Gastroesophageal sphincter (tissue), 3 donors: ENCODE results near the gene DENR.

Experiments
- EP300 ChIP-seq: sonication (generic); formaldehyde crosslinking; IDR thresholded peaks from one replicate; pipeline ENCODE4 v1.6.1; 2017; ENCODE audit warnings: antibody characterized with exemption, mild to moderate bottlenecking
- POLR2A ChIP-seq, 2 donors: fragments of 450-650 bp; IDR thresholded peaks; one replicate each; pipeline ENCODE4 v1.6.1; 2017; ENCODE audit warnings: antibody characterized with exemption in 2 of 2, mild to moderate bottlenecking in 2 of 2, moderate library complexity in 1 of 2
- TF ChIP-seq, protein P1 (sequence below), 4 experiments: fragments of 200-600 bp in 2 of 4; fragments of 450-650 bp in 2 of 4; sonication (generic) in 1 of 4; IDR thresholded peaks; one replicate each; pipeline ENCODE4 v1.5.1; 2017 to 2019; ENCODE audit warnings: antibody characterized with exemption in 4 of 4, mild to moderate bottlenecking in 2 of 4, moderate library complexity in 2 of 4

DNA sequence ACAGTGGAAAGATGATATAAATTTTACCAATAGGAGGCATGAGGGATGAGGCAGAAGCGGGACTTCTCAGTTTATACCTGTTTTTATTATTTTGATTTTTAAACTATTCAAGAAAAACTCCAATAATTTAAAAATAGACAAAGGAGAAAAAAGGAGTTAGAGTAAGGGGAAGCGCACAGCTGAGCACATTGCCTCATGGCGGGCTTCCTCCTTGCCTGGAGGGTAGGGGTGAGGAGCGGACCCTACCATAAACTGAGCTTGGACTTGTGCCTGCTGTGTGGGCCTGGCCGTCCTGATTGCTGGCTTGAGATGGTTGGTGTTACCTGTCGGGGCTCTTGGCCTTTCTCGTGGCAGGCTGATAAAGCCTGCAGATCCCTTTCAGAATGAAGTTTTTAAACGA lies 67.5 kb downstream of the DENR start:
- TF ChIP-seq POLR2A (IDR thresholded peaks at IDR 0.05) (no peak), EP300 (no peak)
- TF ChIP-seq, protein P1, sequence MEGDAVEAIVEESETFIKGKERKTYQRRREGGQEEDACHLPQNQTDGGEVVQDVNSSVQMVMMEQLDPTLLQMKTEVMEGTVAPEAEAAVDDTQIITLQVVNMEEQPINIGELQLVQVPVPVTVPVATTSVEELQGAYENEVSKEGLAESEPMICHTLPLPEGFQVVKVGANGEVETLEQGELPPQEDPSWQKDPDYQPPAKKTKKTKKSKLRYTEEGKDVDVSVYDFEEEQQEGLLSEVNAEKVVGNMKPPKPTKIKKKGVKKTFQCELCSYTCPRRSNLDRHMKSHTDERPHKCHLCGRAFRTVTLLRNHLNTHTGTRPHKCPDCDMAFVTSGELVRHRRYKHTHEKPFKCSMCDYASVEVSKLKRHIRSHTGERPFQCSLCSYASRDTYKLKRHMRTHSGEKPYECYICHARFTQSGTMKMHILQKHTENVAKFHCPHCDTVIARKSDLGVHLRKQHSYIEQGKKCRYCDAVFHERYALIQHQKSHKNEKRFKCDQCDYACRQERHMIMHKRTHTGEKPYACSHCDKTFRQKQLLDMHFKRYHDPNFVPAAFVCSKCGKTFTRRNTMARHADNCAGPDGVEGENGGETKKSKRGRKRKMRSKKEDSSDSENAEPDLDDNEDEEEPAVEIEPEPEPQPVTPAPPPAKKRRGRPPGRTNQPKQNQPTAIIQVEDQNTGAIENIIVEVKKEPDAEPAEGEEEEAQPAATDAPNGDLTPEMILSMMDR (IDR thresholded peaks at IDR 0.05): no peak
